HAP-1 (cell line): ENCODE data around the gene SRP72.
"Not testable (repeated sequence)": the region's sequence is repeated elsewhere in the genome, so short reads cannot be mapped to it uniquely, and the experiment has no call there.

Experiments used
- DNase-seq, 2 experiments: peaks; one replicate each; pipeline ENCODE4 v3.0.0-alpha.2; 2016 to 2020; ENCODE audit warnings: low spot score in 2 of 2
- H3K27me3 ChIP-seq: fragments of 250-450 bp; sonication (Bioruptor Pico); 2 replicates; pipeline ENCODE4 v1.5.1; 2020; ENCODE audit warnings: low read depth, mild to moderate bottlenecking, moderate library complexity
- H3K36me3 ChIP-seq: fragments of 250-450 bp; sonication (Bioruptor Pico); replicated peaks from 2 replicates; pipeline ENCODE4 v1.5.1; 2020; ENCODE audit warnings: mild to moderate bottlenecking
- H3K4me1 ChIP-seq: fragments of 250-450 bp; sonication (Bioruptor Pico); 2 replicates; pipeline ENCODE4 v1.5.1; 2020; ENCODE audit warnings: mild to moderate bottlenecking
- H3K4me3 ChIP-seq: fragments of 250-450 bp; sonication (Bioruptor Pico); 2 replicates; pipeline ENCODE4 v1.5.1; 2020; ENCODE audit warnings: mild to moderate bottlenecking, moderate library complexity
- H3K9me3 ChIP-seq: fragments of 250-450 bp; sonication (Bioruptor Pico); 2 replicates; pipeline ENCODE4 v1.5.1; 2020; ENCODE audit warnings: mild to moderate bottlenecking, moderate library complexity
- in situ Hi-C: fragments of 300-500 bp; cut with MboI; formaldehyde crosslinking; loops from 3 replicates; pipeline ENCODE4 v1.14.3; 2020; ENCODE audit warnings: low sequenced_read_pairs, inconsistent platforms, mixed read lengths

Gene SRP72

DNA sequence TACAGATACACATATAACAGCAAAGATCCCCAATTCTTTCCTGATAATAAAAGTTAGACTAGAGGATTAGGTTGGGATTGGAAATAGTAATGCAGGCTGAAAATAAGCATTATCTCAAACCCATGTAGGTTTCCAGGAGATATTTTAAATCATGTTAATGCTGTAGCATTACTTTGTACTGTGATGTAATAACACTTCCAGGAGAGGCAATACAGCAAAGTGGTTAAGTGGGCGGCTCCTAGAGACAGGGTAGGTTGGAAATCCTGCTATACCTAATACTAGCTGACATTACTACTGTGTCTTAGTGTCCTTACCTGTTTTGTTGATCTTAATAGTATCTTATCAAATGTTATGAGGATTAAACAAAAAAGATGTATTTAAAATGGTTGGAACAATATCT lies 21.7 kb upstream of the SRP72 start:
- Histone ChIP-seq H3K36me3 (peaks cover 88% of the 10 kb centered on the region), H3K9me3 (no peaks in the 10 kb centered on the region), H3K27me3 (no peaks in the 10 kb centered on the region), H3K4me1 (peaks cover 14% of the 10 kb centered on the region), H3K4me3 (no peak overlapping the region)
- in situ Hi-C loops = no loop called here
- no peak for DNase-seq

DNA sequence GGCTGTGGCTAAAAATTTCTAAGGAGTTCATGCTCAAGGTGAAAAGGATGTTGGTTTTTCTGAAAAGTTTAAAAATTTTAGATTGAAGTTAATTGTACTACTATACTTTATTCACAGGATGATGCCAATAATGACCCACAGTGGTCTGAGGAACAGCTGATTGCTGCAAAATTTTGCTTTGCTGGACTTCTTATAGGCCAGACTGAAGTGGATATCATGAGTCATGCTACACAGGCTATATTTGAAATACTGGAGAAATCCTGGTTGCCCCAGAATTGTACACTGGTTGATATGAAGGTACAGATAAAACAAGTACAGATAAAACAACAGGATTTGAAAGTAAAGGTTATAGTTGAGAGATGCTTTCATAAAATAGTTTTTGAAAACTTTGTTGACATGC lies 19.1 kb upstream of the SRP72 start:
- Histone ChIP-seq H3K4me1 (no peaks in the 10 kb centered on the region), H3K27me3 (no peaks in the 10 kb centered on the region), H3K4me3 (no peak overlapping the region), H3K36me3 (peaks cover 91% of the 10 kb centered on the region), H3K9me3 (no peaks in the 10 kb centered on the region)
- in situ Hi-C loops = no loop called here
- DNase-seq = no peak

DNA sequence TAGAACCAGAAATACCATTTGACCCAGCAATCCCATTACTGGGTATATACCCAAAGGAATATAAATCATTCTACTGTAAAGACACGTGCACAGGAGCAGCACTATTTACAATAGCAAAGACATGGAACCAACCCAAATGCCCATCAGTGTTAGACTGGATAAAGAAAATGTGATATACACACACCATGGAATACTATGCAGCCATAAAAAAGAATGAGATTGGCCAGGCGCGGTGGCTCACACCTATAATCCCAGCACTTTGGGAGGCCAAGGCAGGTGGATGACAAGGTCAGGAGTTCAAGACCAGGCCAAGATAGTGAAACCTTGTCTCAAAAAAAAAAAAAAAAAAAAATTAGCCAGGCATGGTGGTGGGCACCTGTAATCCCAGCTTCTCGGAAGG lies 17.9 kb upstream of the SRP72 start:
- in situ Hi-C loops = not testable (repeated sequence)

DNA sequence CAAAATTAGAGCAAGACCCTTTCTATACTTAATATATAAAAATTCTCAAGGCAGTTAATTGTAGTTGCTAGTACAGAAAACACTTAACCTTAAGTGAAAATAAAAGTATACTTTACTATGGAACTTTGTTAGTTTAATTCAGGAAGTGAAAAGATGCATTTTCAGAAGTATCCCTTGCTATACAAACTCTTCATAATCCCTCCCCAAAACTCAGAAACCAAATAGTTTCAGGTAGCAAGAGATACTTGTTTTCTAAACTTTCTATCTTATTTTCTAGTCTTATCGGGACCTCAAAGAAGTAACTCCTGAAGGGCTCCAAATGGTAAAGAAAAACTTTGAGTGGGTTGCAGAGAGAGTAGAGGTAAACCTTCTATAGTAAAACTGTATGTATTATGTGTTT lies 17.1 kb upstream of the SRP72 start:
- DNase-seq = no peak
- Histone ChIP-seq H3K4me3 (no peak overlapping the region), H3K4me1 (no peaks in the 10 kb centered on the region), H3K9me3 (no peaks in the 10 kb centered on the region), H3K36me3 (peaks cover 93% of the 10 kb centered on the region), H3K27me3 (no peaks in the 10 kb centered on the region)
- in situ Hi-C loops = no loop called here

More for the DNA sequence above, 17.9 kb upstream of the SRP72 start:
- H3K4me1 ChIP-seq, H3K4me3 ChIP-seq, DNase-seq, H3K27me3 ChIP-seq, H3K9me3 ChIP-seq: not testable (repeated sequence)
- H3K36me3 ChIP-seq = peaks cover 91% of the 10 kb centered on the region

DNA sequence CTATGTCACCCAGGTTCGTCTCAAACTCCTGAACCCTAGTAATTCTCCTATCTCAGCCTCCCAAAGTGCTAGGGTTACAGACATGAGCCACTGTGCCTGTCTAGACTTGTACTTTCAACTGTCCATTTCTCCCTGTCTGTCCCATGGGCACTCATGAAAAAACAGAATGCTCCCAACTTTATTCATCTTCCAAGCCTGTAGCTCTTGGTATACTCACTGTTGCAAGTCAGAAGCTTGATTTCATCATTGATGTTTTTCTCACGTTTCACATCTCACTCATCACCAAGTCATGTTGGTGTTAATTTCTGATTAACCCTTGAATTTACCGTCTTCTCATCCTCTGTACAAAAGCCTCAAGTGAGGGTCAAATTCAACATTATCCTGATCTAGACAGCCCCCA lies 7.3 kb upstream of the SRP72 start:
- DNase-seq = no peak
- no peaks in the 10 kb centered on the region for H3K9me3 ChIP-seq
- peaks cover 13% of the 10 kb centered on the region for H3K4me1 ChIP-seq
- H3K27me3 ChIP-seq = no peaks in the 10 kb centered on the region
- peaks cover 75% of the 10 kb centered on the region for H3K36me3 ChIP-seq
- in situ Hi-C loops = no loop called here
- H3K4me3 ChIP-seq = no peak overlapping the region

DNA sequence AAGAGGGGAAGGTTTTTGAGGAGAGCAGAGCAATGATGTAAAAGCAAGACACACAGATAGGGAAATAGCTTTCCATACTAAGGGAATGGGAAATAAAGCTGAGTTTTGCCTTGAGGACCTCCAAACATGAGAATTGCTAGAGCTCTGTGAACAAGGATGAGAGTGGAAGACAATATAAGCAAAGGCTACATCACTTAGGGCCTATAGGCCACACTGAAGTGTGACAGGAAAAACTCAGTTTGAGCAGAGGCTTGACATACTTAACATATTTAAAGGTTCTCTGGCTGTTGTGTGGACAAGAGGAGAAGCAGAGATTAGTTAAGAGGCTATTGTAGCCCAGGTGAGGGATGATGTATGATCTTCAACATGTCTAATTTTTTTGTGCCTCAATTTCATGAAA lies 5.3 kb upstream of the SRP72 start:
- DNase-seq = no peak
- Histone ChIP-seq H3K36me3 (peaks cover 56% of the 10 kb centered on the region), H3K4me1 (peaks cover 23% of the 10 kb centered on the region), H3K4me3 (no peak overlapping the region), H3K9me3 (no peaks in the 10 kb centered on the region), H3K27me3 (no peaks in the 10 kb centered on the region)
- in situ Hi-C loops = no loop called here

DNA sequence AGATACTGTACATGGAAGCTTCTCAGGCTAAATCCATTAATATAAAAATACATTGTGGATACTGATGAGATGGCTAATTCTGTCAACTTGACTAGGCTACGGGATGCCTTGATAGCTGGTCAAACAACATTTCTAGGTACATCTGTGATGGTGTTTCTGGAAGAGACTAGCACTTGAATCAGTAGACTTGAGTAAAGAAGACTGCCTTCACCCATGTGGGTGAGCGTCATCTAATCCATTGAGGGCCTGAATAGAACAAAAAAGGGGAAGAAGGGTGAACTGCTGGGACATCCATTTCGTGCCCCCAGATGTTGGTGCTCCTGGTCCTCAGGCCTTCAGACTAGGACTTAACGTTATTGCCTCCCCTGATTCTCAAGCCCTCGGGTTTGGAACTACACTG lies 3.7 kb upstream of the SRP72 start:
- DNase-seq = no peak
- no peak overlapping the region for H3K4me3 ChIP-seq
- peaks cover 44% of the 10 kb centered on the region for H3K36me3 ChIP-seq
- in situ Hi-C loops = no loop called here
- H3K4me1 ChIP-seq = peaks cover 25% of the 10 kb centered on the region
- H3K27me3 ChIP-seq = no peaks in the 10 kb centered on the region
- no peaks in the 10 kb centered on the region for H3K9me3 ChIP-seq

DNA sequence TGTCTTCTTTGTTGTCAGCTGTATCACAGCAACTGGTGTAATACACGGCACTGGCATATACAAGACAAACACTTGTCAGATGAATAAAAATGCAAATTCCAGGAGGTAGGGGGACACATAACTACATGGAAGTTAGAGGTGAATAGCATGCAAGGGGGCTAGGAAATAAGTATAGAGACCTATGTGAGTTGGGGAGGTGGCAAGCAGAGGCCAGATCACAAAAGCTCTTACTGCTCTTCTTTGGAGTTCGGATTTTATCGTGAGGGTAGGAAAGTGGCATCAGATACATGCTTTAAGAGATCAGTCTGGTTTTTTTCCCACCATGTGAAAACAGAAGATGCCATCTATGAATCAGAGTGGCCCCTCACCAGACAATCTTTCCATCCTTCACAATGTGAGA lies 2.8 kb upstream of the SRP72 start:
- Histone ChIP-seq H3K4me3 (no peak overlapping the region), H3K36me3 (peaks cover 35% of the 10 kb centered on the region), H3K4me1 (peaks cover 33% of the 10 kb centered on the region), H3K9me3 (no peaks in the 10 kb centered on the region), H3K27me3 (no peaks in the 10 kb centered on the region)
- DNase-seq = peak in 1 of 2 experiments; percentile 26
- in situ Hi-C loops = no loop called here

DNA sequence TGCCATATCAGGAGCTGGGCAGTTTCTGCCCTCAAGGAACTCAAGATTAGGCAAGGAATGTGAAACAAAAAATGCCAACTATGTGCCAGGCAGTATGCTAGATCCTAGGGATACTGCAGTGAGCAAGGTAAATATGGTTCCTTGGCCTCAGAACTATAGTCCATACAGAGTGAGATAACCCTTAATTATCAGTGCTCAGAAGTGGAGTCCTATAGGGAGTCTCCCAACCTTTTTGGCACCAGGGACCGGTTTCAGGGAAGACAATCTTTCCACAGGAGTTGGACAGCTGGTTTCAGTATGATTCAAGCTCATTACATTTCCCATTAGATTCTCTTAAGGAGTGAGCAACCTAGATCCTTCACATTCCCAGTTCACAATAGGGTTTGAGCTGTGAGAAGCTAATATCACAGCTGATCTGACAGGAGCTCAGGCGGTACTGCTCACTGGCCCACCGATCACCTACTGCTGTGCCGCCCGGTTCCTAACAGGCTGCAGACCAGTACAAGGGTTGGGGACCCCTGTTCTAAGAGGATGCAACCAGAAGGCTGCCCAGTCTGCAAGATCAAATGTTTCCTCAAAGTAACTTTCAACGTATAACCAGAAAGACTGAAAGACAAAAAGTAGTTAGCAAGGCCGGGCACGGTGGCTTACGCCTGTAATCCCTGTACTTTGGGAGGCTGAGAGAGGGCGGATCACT lies 1.7 kb upstream of the SRP72 start:
- H3K27me3 ChIP-seq = no peaks in the 10 kb centered on the region
- in situ Hi-C loops = no loop called here
- H3K4me1 ChIP-seq = peaks cover 34% of the 10 kb centered on the region
- H3K36me3 ChIP-seq = peaks cover 23% of the 10 kb centered on the region
- DNase-seq = no peak
- H3K9me3 ChIP-seq = no peaks in the 10 kb centered on the region
- H3K4me3 ChIP-seq = peak overlapping the region; percentile 80

DNA sequence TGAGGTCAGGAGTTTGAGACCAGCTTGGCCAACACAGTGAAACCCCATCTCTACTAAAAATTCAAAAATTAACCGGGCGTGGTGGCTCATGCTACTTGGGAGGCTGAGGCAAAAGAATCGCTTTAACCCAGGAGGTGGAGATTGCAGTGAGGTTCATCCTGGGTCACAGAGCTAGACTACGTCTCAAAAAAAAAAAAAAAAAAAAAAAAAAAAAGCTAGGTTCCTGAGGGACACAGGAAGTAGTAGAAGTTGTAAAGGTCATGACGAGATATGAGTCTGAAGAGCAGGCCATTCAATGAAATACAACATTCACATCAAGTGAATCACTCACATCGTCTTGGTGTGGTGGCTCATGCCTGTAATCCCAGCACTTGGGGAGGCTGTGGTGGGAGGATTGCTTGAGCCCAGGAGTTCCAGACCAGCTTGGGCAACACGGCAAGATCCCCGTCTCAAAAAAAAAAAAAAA lies 1.1 kb upstream of the SRP72 start:
- H3K27me3 ChIP-seq, DNase-seq, in situ Hi-C loops, H3K9me3 ChIP-seq: not testable (repeated sequence)
- Histone ChIP-seq H3K36me3 (peaks cover 17% of the 10 kb centered on the region), H3K4me3 (peak overlapping the region; percentile 80), H3K4me1 (peaks cover 39% of the 10 kb centered on the region)

DNA sequence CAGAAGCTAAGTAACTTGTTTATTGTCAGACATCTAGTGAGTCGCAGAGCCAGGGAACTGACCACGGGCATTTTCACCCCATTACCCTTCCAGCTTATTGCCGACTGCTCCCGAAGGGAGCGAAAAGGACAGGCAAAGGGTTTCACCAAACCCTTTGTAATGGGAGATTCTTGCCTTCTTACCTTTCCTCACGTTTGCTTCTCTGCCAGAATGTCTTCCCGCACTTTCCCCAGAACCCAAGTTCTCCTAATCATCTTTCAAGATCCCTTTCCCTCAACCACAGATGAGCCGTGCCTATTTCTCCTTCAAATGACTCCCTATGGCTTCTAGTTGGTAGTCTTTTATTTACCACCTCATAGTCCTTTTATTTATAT lies 520 bp upstream of the SRP72 start:
- in situ Hi-C loops = no loop called here
- Histone ChIP-seq H3K4me3 (peak overlapping the region; percentile 80), H3K36me3 (peaks cover 17% of the 10 kb centered on the region), H3K27me3 (no peaks in the 10 kb centered on the region), H3K4me1 (peaks cover 45% of the 10 kb centered on the region), H3K9me3 (no peaks in the 10 kb centered on the region)
- no peak for DNase-seq

DNA sequence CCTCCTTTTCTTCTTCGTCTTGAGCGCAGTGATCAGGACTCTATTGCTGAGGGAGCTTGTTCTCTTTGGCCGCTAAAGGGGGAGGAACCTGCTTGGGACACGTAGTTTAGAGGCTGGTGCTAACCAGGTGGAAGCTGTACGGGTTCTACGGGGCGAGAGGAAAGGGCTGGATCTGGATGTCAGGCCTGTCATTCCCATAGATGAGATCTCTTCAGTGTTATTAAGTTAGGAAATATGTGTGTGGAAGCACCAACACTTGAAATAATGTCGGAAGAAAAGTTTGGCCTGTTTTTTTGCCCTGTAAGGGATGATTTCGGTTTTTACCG lies 643 bp downstream of the SRP72 start:
- peak; percentile 47 to 61 for DNase-seq
- peaks cover 46% of the 10 kb centered on the region for H3K4me1 ChIP-seq
- no peaks in the 10 kb centered on the region for H3K9me3 ChIP-seq
- in situ Hi-C loops = no loop called here
- peak overlapping the region; percentile 80 for H3K4me3 ChIP-seq
- peaks cover 17% of the 10 kb centered on the region for H3K36me3 ChIP-seq
- no peaks in the 10 kb centered on the region for H3K27me3 ChIP-seq

DNA sequence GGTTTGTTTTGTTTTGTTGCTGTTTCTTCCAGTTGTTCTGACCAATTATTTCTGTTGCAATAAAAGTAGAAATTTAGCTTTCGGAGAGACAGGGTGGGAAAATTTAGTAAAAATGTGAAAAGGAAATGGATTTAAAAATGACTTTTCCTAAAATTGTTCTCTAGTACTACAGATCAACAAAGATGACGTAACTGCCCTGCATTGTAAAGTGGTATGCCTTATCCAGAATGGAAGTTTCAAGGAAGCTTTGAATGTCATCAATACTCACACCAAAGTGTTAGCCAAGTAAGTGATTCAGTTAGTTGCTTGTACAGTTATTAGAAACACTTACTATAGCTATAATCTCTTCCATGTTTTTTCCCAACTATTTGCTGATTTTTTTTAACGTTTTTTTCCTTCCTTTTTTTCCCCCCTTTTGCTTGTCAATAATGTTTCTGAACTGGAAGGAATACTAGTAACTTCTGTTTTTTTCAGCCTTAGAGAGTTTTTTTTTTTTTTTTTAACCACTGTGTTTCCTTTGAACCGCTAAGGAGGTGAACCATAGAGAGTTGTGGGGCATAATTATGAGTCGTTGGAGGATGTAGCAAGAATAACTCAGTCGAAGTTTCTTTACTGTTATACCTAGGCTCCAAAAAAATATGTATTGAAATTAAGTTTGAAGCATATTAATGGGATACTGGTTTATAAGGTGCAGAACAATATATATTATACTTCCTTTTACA lies 2.2 kb downstream of the SRP72 start:
- Histone ChIP-seq H3K27me3 (no peaks in the 10 kb centered on the region), H3K9me3 (no peaks in the 10 kb centered on the region), H3K36me3 (peaks cover 27% of the 10 kb centered on the region), H3K4me1 (peaks cover 34% of the 10 kb centered on the region), H3K4me3 (peak overlapping the region; percentile 80)
- no peak for DNase-seq
- in situ Hi-C loops = no loop called here

DNA sequence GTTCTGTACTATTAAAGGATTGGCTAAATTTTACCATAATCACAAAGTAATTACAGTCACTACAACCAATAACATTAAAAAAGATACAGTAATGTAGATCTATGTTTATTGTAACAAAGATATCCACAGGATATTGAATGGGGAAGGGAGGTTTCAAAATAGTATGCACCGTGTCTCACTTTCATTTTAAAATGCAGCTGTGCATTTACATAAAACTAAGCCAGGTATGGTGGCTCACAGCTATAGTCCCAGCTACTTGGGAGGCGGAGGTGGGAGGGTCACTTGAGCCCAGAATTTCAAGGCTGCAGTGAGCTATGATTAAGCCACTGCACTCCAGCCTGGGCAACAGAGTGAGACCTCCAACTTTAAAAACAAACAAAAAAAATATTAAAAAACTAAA lies 8.5 kb downstream of the SRP72 start:
- Histone ChIP-seq H3K4me1 (peaks cover 11% of the 10 kb centered on the region), H3K27me3 (no peaks in the 10 kb centered on the region), H3K9me3 (no peaks in the 10 kb centered on the region), H3K4me3 (no peak overlapping the region), H3K36me3 (peaks cover 75% of the 10 kb centered on the region)
- in situ Hi-C loops = no loop called here
- DNase-seq = no peak
